Tibial nerve (tissue), 4 donors: ENCODE results near the gene ANKS6. TPM values are rescaled to one million over a fixed set of nuclear protein-coding genes. Genes with fewer than 3 reads are reported as not detected.

Experiments used
- DNase-seq, 2 donors: peaks; one replicate each; pipeline ENCODE4 v3.0.0-alpha.2; 2019; ENCODE audit warnings: low spot score in 2 of 2
- H3K27ac ChIP-seq, 4 donors: fragments of 200-600 bp; sonication (generic) in 3 of 4; one replicate each; pipeline ENCODE4 v1.5.1; 2017 to 2019; ENCODE audit warnings: mild to moderate bottlenecking in 1 of 4
- H3K27me3 ChIP-seq, 2 donors: fragments of 200-600 bp; sonication (generic) in 1 of 2; one replicate each; pipeline versions ENCODE4 v1.5.1 to v1.6.0; 2017 to 2019
- H3K36me3 ChIP-seq, 3 donors: fragments of 200-600 bp; sonication (generic); one replicate each; pipeline ENCODE4 v1.5.1; 2018 to 2019
- H3K4me1 ChIP-seq, 4 donors: fragments of 200-600 bp; sonication (generic) in 3 of 4; one replicate each; pipeline ENCODE4 v1.5.1; 2017 to 2019
- H3K4me3 ChIP-seq, 4 donors: fragments of 200-600 bp; sonication (generic) in 3 of 4; one replicate each; pipeline ENCODE4 v1.5.1; 2017 to 2019; ENCODE audit warnings: mild to moderate bottlenecking in 1 of 4, moderate library complexity in 1 of 4
- H3K9me3 ChIP-seq, 4 donors: fragments of 200-600 bp; sonication (generic) in 3 of 4; one replicate each; pipeline ENCODE4 v1.5.1; 2017 to 2019
- EP300 ChIP-seq, 2 donors: sonication (generic); formaldehyde crosslinking; IDR thresholded peaks; one replicate each; pipeline ENCODE4 v1.6.1; 2017; ENCODE audit warnings: antibody characterized with exemption in 2 of 2, mild to moderate bottlenecking in 1 of 2
- POLR2A ChIP-seq, 2 donors: fragments of 450-650 bp; IDR thresholded peaks; one replicate each; pipeline ENCODE4 v1.6.1; 2017; ENCODE audit warnings: antibody characterized with exemption in 2 of 2, mild to moderate bottlenecking in 2 of 2, moderate library complexity in 2 of 2
- WGBS, 2 donors: methylation state at CpG; one replicate each; pipeline ENCODE4 v1.1.5; 2018; 5-methylcytosine and 5-hydroxymethylcytosine counted together
- total RNA-seq, 4 donors: library from RNA; depleted of rRNA; stranded (reverse); fragments of >200 nt; gene quantifications; one replicate each; pipeline ENCODE4 v1.1.0, GENCODE V29; 2016
- TF ChIP-seq, protein P1 (sequence below), 5 experiments: fragments of 200-600 bp in 3 of 5; fragments of 450-650 bp in 2 of 5; sonication (generic) in 3 of 5; IDR thresholded peaks; one replicate each; pipeline ENCODE4 v1.5.1; 2016 to 2019; ENCODE audit warnings: antibody characterized with exemption in 5 of 5, mild to moderate bottlenecking in 3 of 5, moderate library complexity in 2 of 5

Gene ANKS6
- total RNA-seq, 4 donors from 2014 or later: 13.8 to 46.2 (median 27.9) TPM

DNA sequence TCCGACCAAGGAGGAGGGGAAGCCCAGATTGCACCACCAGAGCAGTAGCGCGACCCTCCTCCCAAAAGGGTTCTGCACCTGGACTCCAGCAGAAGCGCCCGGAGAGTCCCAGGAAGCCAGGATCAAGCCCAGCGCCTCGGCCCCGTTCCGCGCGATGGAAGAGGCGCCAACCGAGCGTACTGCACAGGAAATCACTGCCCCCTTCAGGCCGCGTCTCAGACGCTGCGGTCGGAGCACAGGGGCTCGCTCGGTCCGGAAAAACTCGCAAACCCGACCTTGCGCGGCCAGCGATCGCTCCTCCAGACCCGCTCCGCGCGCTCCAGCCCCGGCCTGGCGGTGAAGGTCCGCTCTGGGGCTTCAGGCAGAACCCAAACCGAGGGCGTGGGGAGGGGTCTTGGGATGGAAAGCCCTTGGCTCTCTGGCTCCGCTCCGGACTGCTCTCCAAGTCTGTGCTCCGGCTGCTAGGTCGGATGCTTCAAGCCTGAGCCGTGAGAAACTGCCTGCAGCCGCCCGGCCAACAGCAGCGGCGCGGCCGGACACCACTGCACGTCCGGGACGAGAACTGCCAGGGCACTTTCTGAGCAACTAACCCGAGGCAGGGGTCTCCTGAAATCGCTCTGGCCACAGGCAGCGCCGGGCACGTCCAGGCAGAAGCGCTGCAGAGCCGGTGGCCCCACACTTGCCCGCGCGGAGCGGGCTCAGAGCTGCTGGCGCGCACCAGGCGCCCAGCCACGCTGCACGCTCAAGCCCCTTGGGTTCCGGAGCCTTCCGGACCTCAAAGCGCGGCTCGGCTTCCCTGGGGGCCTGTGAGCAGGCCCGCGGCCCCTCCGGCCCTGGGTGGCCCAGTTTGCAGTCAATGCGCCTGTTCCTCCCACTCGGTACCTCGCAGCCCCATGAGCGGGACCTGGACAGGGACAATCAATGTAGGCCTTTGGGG, 88.9 kb downstream of the ANKS6 start:
- H3K27me3 ChIP-seq: peaks cover 0 to 68% of the 10 kb centered on the region in 2 donors
- H3K36me3 ChIP-seq: no peaks in the 10 kb centered on the region
- peaks cover 0 to 30% (median 5%) of the 10 kb centered on the region in 4 donors for H3K4me1 ChIP-seq
- peak overlapping the region in 1 of 4 donors; percentile 3 for H3K4me3 ChIP-seq
- no peaks in the 10 kb centered on the region for H3K9me3 ChIP-seq
- WGBS, 2 donors: 4 to 6% methylated on average over 19 to 76 of the region's 79 CpGs
- no peak overlapping the region for H3K27ac ChIP-seq
- DNase-seq: no peak
- TF ChIP-seq POLR2A (IDR thresholded peaks at IDR 0.05): no peak
- TF ChIP-seq, protein P1, sequence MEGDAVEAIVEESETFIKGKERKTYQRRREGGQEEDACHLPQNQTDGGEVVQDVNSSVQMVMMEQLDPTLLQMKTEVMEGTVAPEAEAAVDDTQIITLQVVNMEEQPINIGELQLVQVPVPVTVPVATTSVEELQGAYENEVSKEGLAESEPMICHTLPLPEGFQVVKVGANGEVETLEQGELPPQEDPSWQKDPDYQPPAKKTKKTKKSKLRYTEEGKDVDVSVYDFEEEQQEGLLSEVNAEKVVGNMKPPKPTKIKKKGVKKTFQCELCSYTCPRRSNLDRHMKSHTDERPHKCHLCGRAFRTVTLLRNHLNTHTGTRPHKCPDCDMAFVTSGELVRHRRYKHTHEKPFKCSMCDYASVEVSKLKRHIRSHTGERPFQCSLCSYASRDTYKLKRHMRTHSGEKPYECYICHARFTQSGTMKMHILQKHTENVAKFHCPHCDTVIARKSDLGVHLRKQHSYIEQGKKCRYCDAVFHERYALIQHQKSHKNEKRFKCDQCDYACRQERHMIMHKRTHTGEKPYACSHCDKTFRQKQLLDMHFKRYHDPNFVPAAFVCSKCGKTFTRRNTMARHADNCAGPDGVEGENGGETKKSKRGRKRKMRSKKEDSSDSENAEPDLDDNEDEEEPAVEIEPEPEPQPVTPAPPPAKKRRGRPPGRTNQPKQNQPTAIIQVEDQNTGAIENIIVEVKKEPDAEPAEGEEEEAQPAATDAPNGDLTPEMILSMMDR (IDR thresholded peaks at IDR 0.05): peak in 1 of 5 experiments; percentile 10
- TF ChIP-seq EP300 (IDR thresholded peaks at IDR 0.05): no peak

DNA sequence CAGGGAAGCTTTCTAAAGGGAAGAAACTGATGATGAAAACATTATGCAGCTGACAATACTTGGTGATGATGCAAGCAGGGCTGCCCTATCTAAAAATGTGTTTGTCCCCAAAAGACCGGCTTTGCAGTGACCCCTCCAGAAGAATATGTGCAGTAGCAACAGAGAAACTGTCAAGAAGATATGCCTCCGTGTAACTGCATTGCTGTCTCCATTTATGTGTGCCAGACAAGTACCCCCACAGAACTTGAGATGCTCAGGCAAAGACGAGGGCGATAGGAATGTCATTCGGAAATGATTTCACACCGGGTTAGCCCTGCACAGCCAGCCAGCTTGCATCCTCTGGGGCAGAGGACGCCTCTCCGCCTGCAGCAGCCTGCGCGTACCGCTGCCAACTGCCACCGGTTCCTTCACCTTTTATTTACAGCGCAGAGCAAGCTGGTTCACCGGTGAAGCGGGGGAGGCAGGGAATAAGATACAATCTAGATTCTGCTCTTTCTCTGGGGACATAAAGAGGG, 89.6 kb downstream of the ANKS6 start:
- TF ChIP-seq EP300 (IDR thresholded peaks at IDR 0.05) (no peak), POLR2A (IDR thresholded peaks at IDR 0.05) (no peak)
- TF ChIP-seq, protein P1 (IDR thresholded peaks at IDR 0.05): no peak
- H3K27me3 ChIP-seq: peaks cover 0 to 61% of the 10 kb centered on the region in 2 donors
- no peak overlapping the region for H3K27ac ChIP-seq
- DNase-seq: no peak
- no peaks in the 10 kb centered on the region for H3K36me3 ChIP-seq
- H3K4me1 ChIP-seq: peaks cover 0 to 30% (median 5%) of the 10 kb centered on the region in 4 donors
- H3K4me3 ChIP-seq: no peak overlapping the region
- H3K9me3 ChIP-seq: no peaks in the 10 kb centered on the region
- 8 to 14% methylated on average over 9 to 15 of the region's 15 CpGs for WGBS, 2 donors

DNA sequence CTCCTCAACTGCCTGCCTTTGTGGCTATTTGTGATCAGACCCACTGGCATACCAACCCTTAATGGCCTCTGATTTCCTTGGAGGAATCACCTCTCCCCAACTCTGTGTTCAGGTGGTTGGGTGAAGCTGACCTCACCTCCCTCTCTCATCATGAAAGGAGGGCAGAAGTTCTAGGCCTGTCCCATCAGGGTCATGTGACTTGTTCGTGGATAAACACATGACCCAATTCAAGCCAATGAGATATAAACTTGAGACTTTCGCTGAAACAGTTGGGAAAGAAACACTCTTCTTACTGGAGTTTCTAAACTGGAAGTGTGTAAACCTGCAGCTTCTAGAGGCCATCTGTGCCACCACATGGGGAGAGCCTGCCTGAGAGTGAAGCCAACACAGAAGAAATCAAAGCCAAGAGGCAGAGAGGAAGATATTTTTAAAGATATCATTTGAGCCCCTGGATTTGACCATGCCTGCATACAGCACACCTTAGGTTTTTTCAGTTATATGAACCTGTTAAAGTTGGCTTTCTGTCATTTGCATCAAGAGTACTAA, 93.4 kb downstream of the ANKS6 start:
- no peak for DNase-seq
- TF ChIP-seq POLR2A (IDR thresholded peaks at IDR 0.05) (no peak), EP300 (IDR thresholded peaks at IDR 0.05) (no peak)
- TF ChIP-seq, protein P1 (IDR thresholded peaks at IDR 0.05): no peak
- H3K4me1 ChIP-seq: peaks cover 0 to 14% (median 5%) of the 10 kb centered on the region in 4 donors
- H3K9me3 ChIP-seq: peaks cover 0 to 12% (median 0%) of the 10 kb centered on the region in 4 donors
- no peak overlapping the region for H3K27ac ChIP-seq
- no peaks in the 10 kb centered on the region for H3K36me3 ChIP-seq
- H3K4me3 ChIP-seq: no peak overlapping the region
- H3K27me3 ChIP-seq: peaks cover 0 to 36% of the 10 kb centered on the region in 2 donors
- 73 to 81% methylated on average over 2 of the region's 2 CpGs for WGBS, 2 donors

DNA sequence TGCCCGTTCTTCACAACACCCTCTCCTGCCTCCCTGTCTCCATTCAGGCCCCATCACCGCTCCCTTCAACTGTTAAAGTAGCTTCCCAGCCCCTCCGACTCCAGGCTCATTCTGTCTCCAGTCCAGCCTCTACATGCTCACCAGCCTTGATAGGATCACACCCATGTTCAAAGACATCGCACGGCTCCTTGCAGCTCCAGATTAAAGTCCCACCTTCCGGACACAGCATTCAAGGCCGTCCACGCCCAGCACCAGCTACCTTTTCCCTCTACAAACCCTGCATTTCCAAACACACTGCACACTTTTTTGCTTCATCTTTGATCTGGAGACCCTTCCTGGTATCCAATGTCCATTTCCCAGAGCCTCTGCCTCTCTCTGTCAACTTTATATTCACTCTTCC, 94.0 kb downstream of the ANKS6 start:
- no peaks in the 10 kb centered on the region for H3K36me3 ChIP-seq
- TF ChIP-seq POLR2A (IDR thresholded peaks at IDR 0.05): no peak
- no peak for TF ChIP-seq EP300 (IDR thresholded peaks at IDR 0.05)
- H3K9me3 ChIP-seq: peaks cover 0 to 12% (median 0%) of the 10 kb centered on the region in 4 donors
- H3K27me3 ChIP-seq: peaks cover 0 to 31% of the 10 kb centered on the region in 2 donors
- 80 to 90% methylated on average over 8 of the region's 8 CpGs for WGBS, 2 donors
- no peak overlapping the region for H3K27ac ChIP-seq
- no peak overlapping the region for H3K4me3 ChIP-seq
- no peak for DNase-seq
- peaks cover 0 to 9% (median 2%) of the 10 kb centered on the region in 4 donors for H3K4me1 ChIP-seq

DNA sequence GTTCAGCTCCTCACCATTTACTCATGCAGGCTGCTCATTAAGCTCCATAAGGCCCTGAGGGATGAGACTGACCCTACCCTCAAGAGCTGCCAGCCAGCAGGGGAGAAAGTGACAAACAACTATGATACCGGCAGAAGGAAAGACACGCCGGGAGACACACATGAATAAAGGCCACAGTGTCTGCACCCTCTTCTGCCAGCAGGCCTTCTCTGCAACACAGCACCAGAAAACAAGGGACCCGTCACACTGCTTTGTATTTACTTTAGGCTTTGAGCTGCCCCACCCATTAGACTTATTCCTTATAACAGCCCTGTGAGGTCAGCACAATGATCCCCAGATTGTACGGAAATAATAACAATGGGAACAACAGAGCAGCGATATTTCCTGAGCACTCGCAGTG, 94.8 kb downstream of the ANKS6 start:
- H3K4me1 ChIP-seq: peaks cover 0 to 1% (median 0%) of the 10 kb centered on the region in 4 donors
- H3K27me3 ChIP-seq: peaks cover 0 to 23% of the 10 kb centered on the region in 2 donors
- WGBS, 2 donors: 61% methylated on average over 7 of the region's 7 CpGs
- H3K36me3 ChIP-seq: no peaks in the 10 kb centered on the region
- no peak for DNase-seq
- TF ChIP-seq, protein P1 (IDR thresholded peaks at IDR 0.05): no peak
- TF ChIP-seq POLR2A (IDR thresholded peaks at IDR 0.05): no peak
- no peak for TF ChIP-seq EP300 (IDR thresholded peaks at IDR 0.05)
- H3K27ac ChIP-seq: no peak overlapping the region
- no peak overlapping the region for H3K4me3 ChIP-seq
- peaks cover 0 to 12% (median 0%) of the 10 kb centered on the region in 4 donors for H3K9me3 ChIP-seq
